Measurements from ENCODE around the gene PLA2G4A.

PLA2G4A gene

DNA sequence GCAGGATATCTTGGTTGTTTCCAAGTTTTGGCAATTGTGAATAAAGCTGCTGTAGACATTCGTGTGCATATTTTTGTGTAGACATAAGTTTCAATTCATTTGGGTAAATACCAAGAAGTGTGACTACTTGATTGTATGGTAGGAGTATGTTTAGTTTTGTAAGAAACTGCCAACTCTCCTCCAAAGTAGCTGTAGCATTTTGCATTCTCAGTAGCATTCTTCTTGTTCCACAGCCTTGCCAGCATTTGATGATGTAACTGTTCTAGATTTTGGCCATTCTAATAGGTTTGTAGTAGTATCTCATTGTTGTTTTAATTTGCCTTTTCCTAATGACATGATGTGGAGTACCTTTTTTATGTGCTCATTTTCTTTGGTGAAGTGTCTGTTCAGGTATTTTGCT lies 38.6 kb upstream of the PLA2G4A start:
- TF ChIP-seq, protein P1, sequence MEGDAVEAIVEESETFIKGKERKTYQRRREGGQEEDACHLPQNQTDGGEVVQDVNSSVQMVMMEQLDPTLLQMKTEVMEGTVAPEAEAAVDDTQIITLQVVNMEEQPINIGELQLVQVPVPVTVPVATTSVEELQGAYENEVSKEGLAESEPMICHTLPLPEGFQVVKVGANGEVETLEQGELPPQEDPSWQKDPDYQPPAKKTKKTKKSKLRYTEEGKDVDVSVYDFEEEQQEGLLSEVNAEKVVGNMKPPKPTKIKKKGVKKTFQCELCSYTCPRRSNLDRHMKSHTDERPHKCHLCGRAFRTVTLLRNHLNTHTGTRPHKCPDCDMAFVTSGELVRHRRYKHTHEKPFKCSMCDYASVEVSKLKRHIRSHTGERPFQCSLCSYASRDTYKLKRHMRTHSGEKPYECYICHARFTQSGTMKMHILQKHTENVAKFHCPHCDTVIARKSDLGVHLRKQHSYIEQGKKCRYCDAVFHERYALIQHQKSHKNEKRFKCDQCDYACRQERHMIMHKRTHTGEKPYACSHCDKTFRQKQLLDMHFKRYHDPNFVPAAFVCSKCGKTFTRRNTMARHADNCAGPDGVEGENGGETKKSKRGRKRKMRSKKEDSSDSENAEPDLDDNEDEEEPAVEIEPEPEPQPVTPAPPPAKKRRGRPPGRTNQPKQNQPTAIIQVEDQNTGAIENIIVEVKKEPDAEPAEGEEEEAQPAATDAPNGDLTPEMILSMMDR (IDR thresholded peaks at IDR 0.05; ENCODE audit: low read depth, low read length), result no peak
- peak; percentile 14 for DNase-seq (ENCODE audit: low read depth, low spot score)
- in situ Hi-C loops (cut with HindIII; ENCODE audit: low sequenced_read_pairs), result no loop called here
- no peak overlapping the region for H3K4me3 ChIP-seq (ENCODE audit: low read depth, low read length)

- in situ Hi-C loops (cut with HindIII; ENCODE audit: low sequenced_read_pairs), result no loop called here
- DNase-seq (ENCODE audit: low read depth, low spot score), result peak; percentile 69
- H3K4me3 ChIP-seq (ENCODE audit: low read depth, low read length), result no peak overlapping the region
- TF ChIP-seq, protein P1 (IDR thresholded peaks at IDR 0.05; ENCODE audit: low read depth, low read length), result no peak
Observed at GRCh38 chr1:186792870-186793581, 35.7 kb upstream of the PLA2G4A start.

DNA sequence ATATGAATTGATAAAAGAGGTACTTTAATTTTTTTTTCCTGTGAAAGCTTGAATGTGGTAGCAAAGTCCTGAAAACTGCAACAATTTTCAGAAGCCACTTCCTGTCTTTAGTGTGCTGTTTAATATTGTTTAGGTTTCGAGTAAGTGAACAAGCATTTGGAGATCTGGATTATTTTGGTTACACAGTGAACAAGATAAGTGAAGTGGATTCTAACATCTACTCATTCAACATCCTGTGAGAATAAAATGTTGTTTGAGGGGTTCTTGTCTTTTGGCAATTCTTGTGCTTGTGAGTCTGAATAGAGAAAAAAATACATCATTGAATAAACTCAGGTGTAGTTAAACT lies 35.2 kb upstream of the PLA2G4A start:
- H3K4me3 ChIP-seq (ENCODE audit: low read depth, low read length), result no peak overlapping the region
- in situ Hi-C loops (cut with HindIII; ENCODE audit: low sequenced_read_pairs), result no loop called here
- TF ChIP-seq, protein P1 (IDR thresholded peaks at IDR 0.05; ENCODE audit: low read depth, low read length), result no peak
- peak; percentile 29 for DNase-seq (ENCODE audit: low read depth, low spot score)

DNA sequence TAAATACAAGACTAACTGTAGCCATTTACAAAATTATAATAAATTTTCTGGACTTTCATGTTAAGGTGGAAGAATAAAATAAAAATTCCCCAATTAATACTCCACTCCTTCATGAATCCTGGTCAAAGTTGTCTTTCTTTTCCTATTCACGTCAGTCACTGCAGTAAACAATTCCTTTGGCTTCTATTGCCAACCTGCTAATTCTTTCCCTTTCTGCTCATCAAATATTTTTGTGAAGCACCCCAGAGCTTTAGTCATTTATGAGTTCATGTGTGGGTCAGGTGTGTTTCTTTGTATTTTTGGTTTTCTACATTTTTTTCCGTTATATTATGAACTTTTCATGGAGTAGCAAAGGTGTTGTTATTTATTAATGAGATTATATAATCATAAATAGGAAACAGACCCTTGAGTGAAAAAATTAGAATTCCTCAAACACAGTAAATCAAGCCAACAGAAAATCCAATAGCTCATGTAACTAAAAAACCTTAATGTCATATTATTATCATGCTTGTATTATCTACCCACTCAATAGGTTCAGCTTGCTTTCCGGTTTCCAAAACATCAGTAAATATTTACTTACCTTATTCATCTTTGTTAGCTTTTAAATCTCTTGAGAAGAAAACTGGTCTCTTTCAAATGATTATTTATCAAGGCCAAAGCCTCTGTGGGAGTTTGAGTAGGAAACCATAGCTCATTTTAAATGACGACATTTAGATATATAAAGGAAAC lies 29.6 kb upstream of the PLA2G4A start:
- DNase-seq (ENCODE audit: low read depth, low spot score), result no peak
- H3K4me3 ChIP-seq (ENCODE audit: low read depth, low read length), result no peak overlapping the region
- TF ChIP-seq, protein P1 (IDR thresholded peaks at IDR 0.05; ENCODE audit: low read depth, low read length), result no peak
- in situ Hi-C loops (cut with HindIII; ENCODE audit: low sequenced_read_pairs), result no loop called here

- no peak overlapping the region for H3K4me3 ChIP-seq (ENCODE audit: low read depth, low read length)
- in situ Hi-C loops (cut with HindIII; ENCODE audit: low sequenced_read_pairs), result no loop called here
- DNase-seq (ENCODE audit: low read depth, low spot score), result no peak
- TF ChIP-seq, protein P1 (IDR thresholded peaks at IDR 0.05; ENCODE audit: low read depth, low read length), result no peak
Observed at GRCh38 chr1:186799689-186800054, 29.1 kb upstream of the PLA2G4A start.

DNA sequence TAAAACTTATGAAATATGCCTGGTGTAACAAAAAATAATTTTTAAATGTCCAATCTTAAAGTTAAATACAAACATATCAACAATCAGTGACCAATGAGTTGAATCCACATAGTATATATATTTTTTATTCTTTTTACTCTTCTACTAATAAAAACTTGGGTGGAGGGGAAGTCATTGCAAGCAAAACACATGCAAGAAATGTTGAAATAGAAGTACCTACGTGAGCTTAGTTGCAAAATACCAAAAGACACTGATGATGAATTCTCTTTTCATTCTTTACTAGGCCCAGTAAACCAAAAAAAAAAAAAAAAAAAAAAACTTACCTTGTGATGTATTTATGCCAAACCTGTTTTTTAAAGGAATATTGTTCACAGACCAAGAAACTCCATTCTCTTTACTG lies 26.4 kb upstream of the PLA2G4A start:
- TF ChIP-seq, protein P1 (IDR thresholded peaks at IDR 0.05; ENCODE audit: low read depth, low read length), result no peak
- H3K4me3 ChIP-seq (ENCODE audit: low read depth, low read length), result no peak overlapping the region
- in situ Hi-C loops (cut with HindIII; ENCODE audit: low sequenced_read_pairs), result no loop called here
- no peak for DNase-seq (ENCODE audit: low read depth, low spot score)

Measured in astrocyte of the spinal cord (primary cell).